CD4-positive, alpha-beta T cell treated with Interleukin-1 beta for 1 hour (primary cell): ENCODE data around the gene ARL4A.
A peak's percentile ranks its signal among the peaks of the same experiment; 100 is the strongest.
"Not testable (repeated sequence)": the region's sequence is repeated elsewhere in the genome, so short reads cannot be mapped to it uniquely, and the experiment has no call there.

ENCODE experiments used
- DNase-seq, 2 donors: peaks; one replicate each; pipeline ENCODE4 v3.0.0-alpha.2; 2020 to 2022

The ARL4A gene

GRCh38 chr7:12670000-12670729 lies 17.3 kb upstream of the ARL4A start:
- DNase-seq, result no peak

DNA sequence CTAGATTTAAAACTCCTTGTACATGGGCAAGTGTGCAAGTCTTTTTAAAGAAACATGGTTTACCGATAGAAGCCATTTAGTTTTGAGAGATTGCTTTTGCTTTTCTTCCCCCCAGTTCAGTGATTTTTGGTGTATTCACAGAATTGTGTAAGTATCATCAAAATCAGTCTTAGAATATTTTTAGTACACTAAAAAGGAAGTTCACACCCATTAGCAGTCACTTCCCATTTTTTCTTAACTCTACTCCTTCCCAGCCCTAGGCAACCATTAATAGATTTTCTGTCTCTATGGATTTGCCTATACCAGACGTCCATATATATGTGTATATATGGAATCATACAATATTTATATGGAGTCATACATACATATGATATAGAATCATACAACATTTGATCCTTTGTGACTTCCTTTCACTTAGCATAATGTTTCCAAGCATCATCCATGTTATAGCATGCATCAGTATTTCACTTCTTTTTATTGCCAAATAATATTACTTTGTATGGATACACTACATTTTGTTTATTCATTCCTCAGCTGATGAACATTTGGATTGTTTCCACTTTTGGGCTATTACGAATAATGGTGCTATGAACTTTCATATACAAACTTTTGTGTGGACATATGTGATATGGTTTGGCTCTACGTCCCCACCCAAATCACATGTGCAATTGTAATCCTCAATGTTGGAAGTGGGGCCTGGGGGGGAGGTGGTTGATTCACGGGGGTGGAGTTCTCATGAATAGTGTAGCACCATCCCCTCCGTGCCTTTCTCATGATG lies 16.5 kb upstream of the ARL4A start:
- DNase-seq, result no peak

GRCh38 chr7:12673436-12673835 lies 14.0 kb upstream of the ARL4A start:
- not testable (repeated sequence) for DNase-seq

DNA sequence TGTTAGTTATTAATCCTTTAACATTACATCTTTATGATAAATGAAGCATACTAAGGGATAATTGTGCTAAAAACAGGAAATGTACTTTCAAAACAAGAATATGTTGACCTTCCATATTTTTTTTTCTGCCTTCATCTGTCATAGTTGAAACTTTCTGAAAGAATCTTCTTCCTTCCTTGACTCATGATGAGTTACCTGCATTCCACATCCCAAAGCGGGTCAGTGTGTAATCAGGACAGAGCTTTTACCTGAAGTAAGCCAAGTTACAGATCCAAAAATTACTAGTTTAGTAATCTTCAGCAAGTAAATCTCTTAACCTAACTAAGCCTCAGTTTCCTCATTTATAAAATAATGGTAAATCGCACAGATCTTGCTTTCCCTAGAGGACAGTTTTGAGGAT lies 13.4 kb upstream of the ARL4A start:
- no peak for DNase-seq

GRCh38 chr7:12674861-12675260 lies 12.6 kb upstream of the ARL4A start:
- peak; percentile 57 to 76 for DNase-seq

DNA sequence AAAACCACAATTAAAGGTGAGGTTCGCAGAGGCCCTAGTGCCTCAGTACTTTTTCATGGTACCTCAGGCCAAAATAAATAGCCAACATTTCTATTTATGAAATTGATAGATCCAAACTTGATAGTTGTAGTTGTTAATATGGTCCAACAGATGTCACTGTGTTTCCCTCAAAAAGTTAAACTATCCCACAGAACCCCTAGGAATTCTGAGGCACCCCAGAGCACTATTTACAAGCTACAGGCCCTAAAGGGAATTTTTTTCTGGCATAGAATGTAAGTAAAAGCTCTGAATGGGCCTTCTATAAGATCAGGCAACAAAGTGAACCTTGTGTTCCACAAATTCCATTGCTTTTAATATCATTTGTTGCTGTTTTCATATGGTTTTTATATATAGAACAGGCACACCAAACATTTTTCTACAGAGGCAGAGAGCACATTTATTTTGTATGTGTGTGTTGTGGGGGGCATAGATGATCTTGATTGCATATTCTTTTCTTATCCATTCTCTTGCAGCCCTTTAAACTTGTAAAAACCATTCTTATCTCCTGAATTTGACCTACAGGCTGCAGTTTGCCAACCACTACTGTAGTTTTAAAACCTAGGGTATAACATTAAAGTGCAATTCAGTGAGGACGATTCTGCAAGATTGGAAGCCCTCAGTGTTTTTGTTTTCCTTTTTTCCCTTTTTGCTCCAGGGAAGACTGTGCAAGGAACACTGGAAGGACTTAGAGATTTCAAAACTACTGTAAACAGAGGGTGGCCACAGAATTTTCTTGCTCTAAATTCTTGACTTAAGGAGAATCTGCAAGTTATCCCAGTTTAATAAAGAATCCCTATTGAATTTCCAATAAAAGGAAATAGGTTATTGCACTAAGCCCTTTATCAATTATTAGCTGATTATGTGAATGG lies 3.5 kb upstream of the ARL4A start:
- DNase-seq, result no peak

DNA sequence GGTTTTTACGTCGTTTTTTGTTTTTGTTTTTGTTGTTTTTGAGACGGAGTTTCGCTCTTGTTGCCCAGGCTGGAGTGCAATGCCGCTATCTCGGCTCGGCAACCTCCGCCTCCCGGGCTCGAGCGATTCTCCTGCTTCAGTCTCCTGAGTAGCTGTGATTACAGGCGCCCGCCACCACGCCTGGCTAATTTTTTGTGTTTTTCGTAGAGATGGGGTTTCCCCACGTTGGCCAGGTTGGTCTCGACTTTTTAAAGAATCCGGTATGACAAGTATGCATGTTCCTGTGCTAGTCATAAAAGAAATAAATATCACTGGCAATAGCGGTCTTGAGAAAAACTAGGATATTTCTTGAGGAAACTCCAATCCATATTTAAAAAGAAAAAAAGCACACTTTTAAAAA lies 2.7 kb upstream of the ARL4A start:
- DNase-seq, result peak in 1 of 2 donors; percentile 42

GRCh38 chr7:12685550-12685949 lies 1.9 kb upstream of the ARL4A start:
- peak; percentile 56 to 65 for DNase-seq

DNA sequence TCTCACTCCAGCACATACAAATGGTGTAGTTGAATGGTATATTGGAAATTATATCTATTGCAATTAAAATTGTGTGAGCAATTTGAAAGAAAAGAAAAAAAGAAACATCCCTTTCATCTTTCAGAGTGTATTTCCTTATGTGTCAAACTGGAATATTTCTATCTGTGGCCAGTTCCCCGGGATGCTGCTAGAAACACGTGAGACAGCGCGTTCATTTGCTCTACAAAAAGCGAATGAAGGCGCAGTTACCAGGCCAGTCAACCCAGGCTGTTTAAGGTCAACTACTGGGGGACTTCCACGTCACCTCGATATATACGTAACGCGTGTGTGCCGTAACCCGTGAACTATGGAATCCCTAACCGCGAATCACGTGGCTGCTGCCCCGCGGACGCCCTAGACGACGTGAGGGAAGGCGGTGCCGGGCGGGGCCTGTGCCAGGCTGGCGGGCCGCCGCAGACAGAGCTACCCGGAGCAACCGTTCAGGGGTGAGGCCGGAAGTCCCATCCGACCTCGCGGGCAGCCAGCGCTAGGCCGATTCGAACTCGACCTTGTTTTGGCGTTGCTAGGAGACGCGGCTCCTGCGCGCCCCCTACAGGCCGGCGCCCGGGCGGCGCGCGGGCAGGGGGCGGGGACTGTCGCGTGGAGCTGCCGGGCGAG lies 1.1 kb upstream of the ARL4A start:
- peak; percentile 98 to 99 for DNase-seq

GRCh38 chr7:12687718-12688171 lies 312 bp downstream of the ARL4A start:
- no peak for DNase-seq

DNA sequence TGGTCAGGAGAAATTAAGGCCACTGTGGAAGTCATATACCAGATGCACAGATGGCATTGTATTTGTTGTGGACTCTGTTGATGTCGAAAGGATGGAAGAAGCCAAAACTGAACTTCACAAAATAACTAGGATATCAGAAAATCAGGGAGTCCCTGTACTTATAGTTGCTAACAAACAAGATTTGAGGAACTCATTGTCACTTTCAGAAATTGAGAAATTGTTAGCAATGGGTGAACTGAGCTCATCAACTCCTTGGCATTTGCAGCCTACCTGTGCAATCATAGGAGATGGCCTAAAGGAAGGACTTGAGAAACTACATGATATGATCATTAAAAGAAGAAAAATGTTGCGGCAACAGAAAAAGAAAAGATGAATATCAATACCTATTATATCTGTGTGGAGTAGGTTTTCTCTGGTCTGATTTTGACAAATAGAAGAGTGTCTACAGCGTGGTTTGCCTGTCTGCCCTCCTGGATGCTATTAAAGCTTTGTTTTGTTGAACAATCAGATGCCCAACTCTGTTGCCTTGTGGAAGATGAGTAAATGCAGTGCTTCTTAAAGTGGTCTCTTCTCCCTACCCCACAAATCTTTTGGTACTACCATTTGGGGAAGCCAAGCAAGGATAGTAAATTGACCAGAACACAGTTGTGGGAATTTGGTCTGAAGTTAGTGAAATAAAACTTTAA lies 1.2 kb downstream of the ARL4A start:
- DNase-seq, result not testable (repeated sequence)

- no peak for DNase-seq
These were observed 2.0 kb downstream of the ARL4A start for GRCh38 chr7:12689451-12689850.

- no peak for DNase-seq
These were observed 2.8 kb downstream of the ARL4A start for GRCh38 chr7:12690041-12690878.

DNA sequence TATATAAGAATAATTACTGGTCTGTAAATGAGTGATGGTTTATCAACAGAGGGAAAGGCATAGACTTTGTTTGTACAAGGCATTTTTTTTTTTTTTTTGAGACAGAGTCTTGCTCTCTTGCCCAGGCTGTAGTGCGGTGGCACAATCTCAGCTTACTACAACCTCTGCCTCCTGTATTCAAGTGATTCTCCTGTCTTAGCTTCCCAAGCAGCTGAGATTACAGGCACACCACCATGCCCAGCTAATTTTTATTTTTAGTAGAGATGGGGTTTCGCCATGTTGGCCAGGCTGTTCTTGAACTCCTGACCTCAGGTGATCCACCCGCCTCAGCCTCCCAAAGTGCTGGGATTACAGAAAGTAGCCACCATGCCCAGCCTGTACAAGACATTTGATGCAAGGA lies 4.0 kb downstream of the ARL4A start:
- DNase-seq, result not testable (repeated sequence)

- DNase-seq, result no peak
These were observed 4.6 kb downstream of the ARL4A start for GRCh38 chr7:12692035-12692434.

- no peak for DNase-seq
These were observed 5.2 kb downstream of the ARL4A start for GRCh38 chr7:12692479-12693259.

DNA sequence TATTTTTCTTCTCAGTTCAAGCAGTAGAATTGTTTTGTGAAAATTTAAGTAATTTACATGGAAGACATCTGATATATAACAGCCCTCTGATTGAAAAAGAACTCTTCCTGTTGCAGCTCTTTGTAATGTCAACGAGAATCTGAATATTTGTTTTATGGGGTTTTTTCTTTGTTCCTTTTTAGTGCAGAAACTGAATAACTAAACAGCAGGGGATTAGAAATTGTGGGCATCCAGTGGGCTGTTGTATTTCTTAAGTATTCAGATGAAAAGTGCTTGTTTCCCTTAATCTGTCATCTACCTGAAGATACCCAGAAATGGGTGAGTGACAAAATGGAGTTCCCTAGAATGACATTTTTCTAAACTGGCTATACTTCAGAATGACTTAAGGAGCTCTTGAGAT lies 7.4 kb downstream of the ARL4A start:
- no peak for DNase-seq

DNA sequence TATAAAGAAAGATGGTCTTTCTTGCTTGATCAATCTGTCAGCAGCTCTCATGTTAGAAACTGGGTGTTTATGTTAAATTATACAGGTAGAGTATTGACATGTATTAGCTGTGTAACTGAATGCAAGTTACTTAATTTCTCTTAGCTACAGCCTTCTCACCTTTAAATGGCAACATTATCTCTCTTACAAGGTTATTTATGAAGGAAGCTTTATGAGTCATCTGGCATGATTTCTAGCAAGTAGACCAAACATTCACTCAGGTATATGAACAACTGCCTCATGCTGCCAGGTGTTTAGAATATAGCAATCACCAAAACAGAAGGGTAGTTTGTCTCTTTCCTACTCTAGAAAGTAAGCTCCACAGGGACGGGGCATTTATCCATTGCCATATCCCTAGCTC lies 8.5 kb downstream of the ARL4A start:
- DNase-seq, result no peak

- no peak for DNase-seq
These were observed 11.9 kb downstream of the ARL4A start for GRCh38 chr7:12699299-12699698.

DNA sequence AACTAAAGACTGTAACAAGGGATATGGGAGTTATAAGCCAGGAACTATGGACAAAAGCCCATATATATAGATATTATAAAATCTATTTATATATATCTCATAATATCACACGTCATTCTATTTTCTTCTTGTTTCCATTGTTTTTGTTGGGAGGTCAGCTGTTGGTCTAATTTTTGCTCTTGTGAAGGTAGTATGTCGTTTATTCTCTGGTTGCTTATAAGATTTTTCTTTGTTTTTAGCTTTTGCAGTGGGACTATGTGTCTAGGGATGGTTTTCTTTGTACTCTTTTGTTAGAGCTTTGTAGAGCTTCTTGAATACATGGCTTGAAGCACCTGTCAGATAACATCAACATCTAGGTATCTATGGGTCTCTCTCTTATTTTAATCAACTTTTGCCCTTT lies 14.0 kb downstream of the ARL4A start:
- DNase-seq, result no peak
